Activated CD4-positive, alpha-beta T cell treated with anti-CD3 and anti-CD28 coated beads, Interleukin-2, amount 10 ng/mL, durations not matched to agents 7 days and 5 days (primary cell): ENCODE data around the gene SYNGAP1. TPM values are rescaled to one million over a fixed set of nuclear protein-coding genes. Genes with fewer than 3 reads are reported as not detected.

Source experiments
- microRNA-seq: library from miRNA; unstranded; fragments of <30 nt; microRNA quantifications from one replicate; pipeline ENCODE4 v1.2.0, GENCODE V29; 2021; ENCODE audit warnings: borderline microRNAs expressed, borderline replicate concordance
- total RNA-seq, 2 experiments: library from RNA; stranded (reverse); gene quantifications; one replicate each; pipeline ENCODE4 v1.2.3, GENCODE V29; 2021

SYNGAP1 gene
- total RNA-seq, 2 experiments from 2014 or later, result 42.9 to 44.9 TPM

Small RNA genes lying within 50 kb of the gene (microRNA-seq; reads per million reads assigned to microRNA genes)
- 0.63 reads per million for gene MIR5004

Other genes with a start within 250 kb of the SYNGAP1 start
- 1 to 10 TPM; 1.3 to 1.4 TPM for gene COL11A2, start 227.6 kb upstream of the SYNGAP1 start, total RNA-seq
- gene RXRB, start 219.4 kb upstream of the SYNGAP1 start, total RNA-seq, result 10 to 100 TPM; 45.0 to 46.2 TPM
- 10 to 100 TPM; 34.8 to 48.5 TPM for gene SLC39A7, start 219.2 kb upstream of the SYNGAP1 start, total RNA-seq
- gene HSD17B8, start 215.4 kb upstream of the SYNGAP1 start, total RNA-seq, result 10 to 100 TPM; 11.0 to 13.6 TPM
- gene RING1, start 211.6 kb upstream of the SYNGAP1 start, total RNA-seq, result 10 to 100 TPM; 38.1 to 44.0 TPM
- gene VPS52, start 148.2 kb upstream of the SYNGAP1 start, total RNA-seq, result 10 to 100 TPM; 79.1 to 84.0 TPM
- gene RPS18, start 148.0 kb upstream of the SYNGAP1 start, total RNA-seq, result 1,000 to 10,000 TPM; 2,438 to 3,135 TPM
- gene B3GALT4, start 142.9 kb upstream of the SYNGAP1 start, total RNA-seq, result 10 to 100 TPM; 18.3 to 21.5 TPM
- gene WDR46, start 130.8 kb upstream of the SYNGAP1 start, total RNA-seq, result 10 to 100 TPM; 53.4 to 54.8 TPM
- gene PFDN6, start 130.5 kb upstream of the SYNGAP1 start, total RNA-seq, result 10 to 100 TPM; 57.0 to 67.2 TPM
- gene RGL2, start 121.1 kb upstream of the SYNGAP1 start, total RNA-seq, result 10 to 100 TPM; 52.6 to 52.8 TPM
- 100 to 1,000 TPM; 246 to 263 TPM for gene TAPBP, start 106.0 kb upstream of the SYNGAP1 start, total RNA-seq
- gene ZBTB22, start 102.3 kb upstream of the SYNGAP1 start, total RNA-seq, result 10 to 100 TPM; 15.8 to 16.9 TPM
- 100 to 1,000 TPM in 1 of 2 experiments, 10 to 100 TPM in 1; 98.9 to 113 TPM for gene DAXX, start 97.1 kb upstream of the SYNGAP1 start, total RNA-seq
- gene KIFC1, start 28.2 kb upstream of the SYNGAP1 start, total RNA-seq, result 100 to 1,000 TPM; 157 to 167 TPM
- gene PHF1, start 9.1 kb upstream of the SYNGAP1 start, total RNA-seq, result 10 to 100 TPM; 34.2 to 37.7 TPM
- 100 to 1,000 TPM; 191 to 207 TPM for gene CUTA, start 2.0 kb upstream of the SYNGAP1 start, total RNA-seq
- 1 to 10 TPM; 9.0 to 9.9 TPM for gene ZBTB9, start 34.5 kb downstream of the SYNGAP1 start, total RNA-seq
- 10 to 100 TPM; 69.2 to 77.6 TPM for gene BAK1, start 160.2 kb downstream of the SYNGAP1 start, total RNA-seq
- gene ITPR3, start 201.3 kb downstream of the SYNGAP1 start, total RNA-seq, result 10 to 100 TPM; 64.2 to 65.8 TPM